Peyer's patch (tissue), 4 donors: ENCODE results near the gene CEP128.

Source experiments
- CTCF ChIP-seq, 6 experiments: fragments of 450-650 bp in 4 of 6; fragments of 200-600 bp in 2 of 6; sonication (generic) in 1 of 6; IDR thresholded peaks; one replicate each; pipeline ENCODE4 v1.5.1; 2017 to 2019; ENCODE audit warnings: antibody characterized with exemption in 6 of 6, mild to moderate bottlenecking in 3 of 6, moderate library complexity in 1 of 6
- POLR2A ChIP-seq, 2 donors: fragments of 450-650 bp; IDR thresholded peaks; one replicate each; pipeline ENCODE4 v1.5.1; 2017; ENCODE audit warnings: antibody characterized with exemption in 2 of 2, mild to moderate bottlenecking in 2 of 2, moderate library complexity in 2 of 2

- TF ChIP-seq CTCF (IDR thresholded peaks at IDR 0.05), result no peak
- no peak for TF ChIP-seq POLR2A (IDR thresholded peaks at IDR 0.05)
Measured at GRCh38 chr14:80974679-80975078, 33.1 kb upstream of the CEP128 start.
